ENCODE data around the gene NOX5. TPM values are rescaled to one million over a fixed set of nuclear protein-coding genes. Genes with fewer than 3 reads are reported as not detected.

Gene NOX5
- total RNA-seq, 1 donor from 2014 or later: not detected

- no peaks in the 10 kb centered on the region for H3K9me3 Mint-ChIP-seq (ENCODE audit: unreplicated experiment)
- no peak for DNase-seq (ENCODE audit: extremely low spot score, unreplicated experiment)
- TF ChIP-seq CTCF (IDR thresholded peaks at IDR 0.05): no peak
- no peak overlapping the region for H3K27ac Mint-ChIP-seq (ENCODE audit: unreplicated experiment)
- H3K27me3 Mint-ChIP-seq (ENCODE audit: unreplicated experiment): peaks cover 27% of the 10 kb centered on the region
- peaks cover 5% of the 10 kb centered on the region for H3K4me1 Mint-ChIP-seq (ENCODE audit: unreplicated experiment)
- H3K36me3 Mint-ChIP-seq (ENCODE audit: unreplicated experiment): no peaks in the 10 kb centered on the region
- no peak overlapping the region for H3K4me3 Mint-ChIP-seq (ENCODE audit: unreplicated experiment)
These were observed 21.8 kb upstream of the NOX5 start for GRCh38 chr15:68992696-68993095.

DNA sequence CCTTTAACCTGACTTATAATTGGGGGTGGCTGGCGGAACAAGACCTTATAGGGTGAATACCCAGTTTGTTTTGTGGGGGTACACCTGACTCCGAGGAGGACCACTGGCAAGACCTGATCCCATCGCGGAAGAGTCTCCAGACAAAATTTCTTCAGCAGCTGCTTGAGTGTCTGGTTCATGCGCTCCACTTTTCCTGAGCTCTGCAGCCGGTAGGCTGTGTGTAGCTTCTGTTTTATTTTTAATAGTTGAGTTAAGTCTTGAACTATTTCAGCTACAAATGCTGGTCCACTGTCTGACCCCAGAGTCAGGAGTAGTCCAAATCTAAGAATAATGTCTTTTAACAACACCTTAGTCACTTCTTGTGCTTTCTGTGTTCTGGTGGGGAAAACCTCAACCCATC is 21.2 kb upstream of the NOX5 start:
- no peaks in the 10 kb centered on the region for H3K36me3 Mint-ChIP-seq (ENCODE audit: unreplicated experiment)
- DNase-seq (ENCODE audit: extremely low spot score, unreplicated experiment): peak; percentile 30
- H3K9me3 Mint-ChIP-seq (ENCODE audit: unreplicated experiment): no peaks in the 10 kb centered on the region

DNA sequence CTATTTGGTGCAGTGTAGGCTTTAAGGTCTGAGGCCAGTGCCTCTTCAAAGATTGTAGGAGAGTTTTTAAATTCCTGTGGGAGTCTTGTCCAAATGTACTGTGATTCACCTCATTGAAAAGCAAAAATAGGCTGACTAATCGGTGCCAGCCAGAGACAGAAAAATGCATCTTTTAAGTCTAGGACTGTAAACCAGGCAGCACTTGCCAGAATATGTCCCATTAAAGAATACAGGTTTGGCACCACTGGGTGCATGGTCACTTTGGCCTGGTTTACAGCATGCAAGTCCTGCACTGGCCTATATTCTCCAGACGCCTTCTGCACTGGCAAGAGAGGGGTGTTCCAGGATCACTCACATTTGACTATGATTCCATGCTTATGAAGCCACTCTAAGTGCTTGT is 20.3 kb upstream of the NOX5 start:
- Mint-ChIP-seq H3K9me3 (ENCODE audit: unreplicated experiment) (no peaks in the 10 kb centered on the region), H3K27ac (ENCODE audit: unreplicated experiment) (no peak overlapping the region), H3K4me1 (ENCODE audit: unreplicated experiment) (peaks cover 8% of the 10 kb centered on the region), H3K27me3 (ENCODE audit: unreplicated experiment) (peaks cover 18% of the 10 kb centered on the region), H3K36me3 (ENCODE audit: unreplicated experiment) (no peaks in the 10 kb centered on the region), H3K4me3 (ENCODE audit: unreplicated experiment) (no peak overlapping the region)
- DNase-seq (ENCODE audit: extremely low spot score, unreplicated experiment): no peak
- no peak for TF ChIP-seq CTCF (IDR thresholded peaks at IDR 0.05)

More for the DNA sequence above, 21.2 kb upstream of the NOX5 start:
- H3K4me3 Mint-ChIP-seq (ENCODE audit: unreplicated experiment): no peak overlapping the region
- H3K27me3 Mint-ChIP-seq (ENCODE audit: unreplicated experiment): peaks cover 21% of the 10 kb centered on the region
- no peak for TF ChIP-seq CTCF (IDR thresholded peaks at IDR 0.05)
- no peak overlapping the region for H3K27ac Mint-ChIP-seq (ENCODE audit: unreplicated experiment)
- H3K4me1 Mint-ChIP-seq (ENCODE audit: unreplicated experiment): peaks cover 8% of the 10 kb centered on the region

- H3K27me3 Mint-ChIP-seq (ENCODE audit: unreplicated experiment): peaks cover 22% of the 10 kb centered on the region
- peak; percentile 32 for DNase-seq (ENCODE audit: extremely low spot score, unreplicated experiment)
- no peak for TF ChIP-seq CTCF (IDR thresholded peaks at IDR 0.05)
- no peak overlapping the region for H3K4me3 Mint-ChIP-seq (ENCODE audit: unreplicated experiment)
- peaks cover 8% of the 10 kb centered on the region for H3K4me1 Mint-ChIP-seq (ENCODE audit: unreplicated experiment)
- no peaks in the 10 kb centered on the region for H3K9me3 Mint-ChIP-seq (ENCODE audit: unreplicated experiment)
- H3K36me3 Mint-ChIP-seq (ENCODE audit: unreplicated experiment): no peaks in the 10 kb centered on the region
- no peak overlapping the region for H3K27ac Mint-ChIP-seq (ENCODE audit: unreplicated experiment)
These were observed 19.3 kb upstream of the NOX5 start for GRCh38 chr15:68994981-68995761.

- peaks cover 13% of the 10 kb centered on the region for H3K4me1 Mint-ChIP-seq (ENCODE audit: unreplicated experiment)
- no peaks in the 10 kb centered on the region for H3K36me3 Mint-ChIP-seq (ENCODE audit: unreplicated experiment)
- peak; percentile 36 for DNase-seq (ENCODE audit: extremely low spot score, unreplicated experiment)
- no peak for TF ChIP-seq CTCF (IDR thresholded peaks at IDR 0.05)
- H3K27me3 Mint-ChIP-seq (ENCODE audit: unreplicated experiment): peaks cover 23% of the 10 kb centered on the region
- H3K9me3 Mint-ChIP-seq (ENCODE audit: unreplicated experiment): no peaks in the 10 kb centered on the region
- no peak overlapping the region for H3K27ac Mint-ChIP-seq (ENCODE audit: unreplicated experiment)
- no peak overlapping the region for H3K4me3 Mint-ChIP-seq (ENCODE audit: unreplicated experiment)
These were observed 17.4 kb upstream of the NOX5 start for GRCh38 chr15:68997050-68997449.

All from osteocyte (in vitro differentiated cells).